Spleen (tissue), 11 donors: ENCODE data around the gene NRIP2. TPM values are rescaled to one million over a fixed set of nuclear protein-coding genes. Genes with fewer than 3 reads are reported as not detected.

Experiments
- DNase-seq: peaks from one replicate; pipeline ENCODE4 v3.0.0-alpha.2; 2020
- H3K27ac ChIP-seq, 8 donors: fragments of 200-600 bp; sonication (generic) in 7 of 8; 1 replicate in 4 of 8; 2 replicates in 4 of 8; pipeline versions ENCODE4 v1.5.0 to v1.8.0; 2016 to 2021; ENCODE audit warnings: inconsistent platforms in 4 of 8, mild to moderate bottlenecking in 4 of 8, moderate library complexity in 1 of 8
- H3K27me3 ChIP-seq, 7 donors: fragments of 200-600 bp; sonication (generic) in 6 of 7; replicated peaks in 1 of 7; 1 replicate in 4 of 7; 2 replicates in 3 of 7; pipeline versions ENCODE4 v1.5.0 to v1.8.0; 2016 to 2021; ENCODE audit warnings: inconsistent platforms in 3 of 7, mild to moderate bottlenecking in 1 of 7
- H3K36me3 ChIP-seq, 6 donors: fragments of 200-600 bp; sonication (generic) in 5 of 6; 1 replicate in 4 of 6; 2 replicates in 2 of 6; pipeline versions ENCODE4 v1.5.0 to v1.8.0; 2016 to 2021; ENCODE audit warnings: inconsistent platforms in 2 of 6
- H3K4me1 ChIP-seq, 6 donors: fragments of 200-600 bp; sonication (generic) in 5 of 6; 1 replicate in 3 of 6; 2 replicates in 3 of 6; pipeline versions ENCODE4 v1.5.0 to v1.8.0; 2016 to 2021; ENCODE audit warnings: inconsistent platforms in 3 of 6
- H3K4me3 ChIP-seq, 8 donors: fragments of 200-600 bp; sonication (generic) in 7 of 8; 1 replicate in 4 of 8; 2 replicates in 4 of 8; pipeline versions ENCODE4 v1.5.0 to v1.8.0; 2016 to 2021; ENCODE audit warnings: inconsistent platforms in 4 of 8, mild to moderate bottlenecking in 4 of 8, moderate library complexity in 2 of 8
- H3K9me3 ChIP-seq, 8 donors: fragments of 200-600 bp; sonication (generic) in 7 of 8; 1 replicate in 4 of 8; 2 replicates in 4 of 8; pipeline versions ENCODE4 v1.5.0 to v1.8.0; 2016 to 2021; ENCODE audit warnings: inconsistent platforms in 4 of 8
- POLR2A ChIP-seq, 3 donors: fragments of 450-650 bp; IDR thresholded peaks; one replicate each; pipeline ENCODE4 v1.5.1; 2017; ENCODE audit warnings: antibody characterized with exemption in 3 of 3, mild to moderate bottlenecking in 1 of 3
- POLR2AphosphoS5 ChIP-seq, 3 donors: sonication (generic); formaldehyde crosslinking; IDR thresholded peaks; one replicate each; pipeline ENCODE4 v1.5.1; 2017; ENCODE audit warnings: antibody characterized with exemption in 3 of 3
- WGBS, 5 donors: extraction: QIAGEN DNeasy Blood & Tissue Kit in 3 of 5; methylation state at CpG; one replicate each; pipeline versions ENCODE4 v1.1.5 to v1.1.7; 2013 to 2018; 5-methylcytosine and 5-hydroxymethylcytosine counted together
- intact Hi-C: fragments of 100-400 bp; cut with DNase I; formaldehyde crosslinking; loops from one replicate; pipeline ENCODE4 v1.15.0; 2023; ENCODE audit warnings: low total_unique reads
- polyA plus RNA-seq, 3 donors: library from polyadenylated mRNA; stranded (reverse); fragments of 200-250 nt; gene quantifications; one replicate each; pipeline ENCODE4 v1.2.1, GENCODE V29; 2013
- total RNA-seq, 7 donors: library from RNA; depleted of rRNA in 3 of 7; stranded (reverse); fragments of >200 nt in 3 of 7; fragmentation: NEBNext Ultra II Directional in 4 of 7; extraction: Animal tissue kit (Norgen Biotek cat#: 25700) in 4 of 7; gene quantifications; one replicate each; pipeline versions ENCODE4 v1.1.0 to v1.2.1, GENCODE V29; 2016 to 2021
- TF ChIP-seq, protein P1 (sequence below), 11 experiments: fragments of 200-600 bp in 7 of 11; fragments of 450-650 bp in 4 of 11; sonication (generic) in 4 of 11; IDR thresholded peaks in 8 of 11; conservative IDR thresholded peaks in 3 of 11; 1 replicate in 7 of 11; 2 replicates in 4 of 11; pipeline versions ENCODE4 v1.4.0 to v1.8.0; 2016 to 2021; ENCODE audit warnings: antibody characterized with exemption in 11 of 11, inconsistent platforms in 4 of 11, mild to moderate bottlenecking in 1 of 11
- donor health status: healthy with polysubstance abuse.
- donor health status: DM: no; HTN: no; CAD: no; lungs with moderate emphysema.
- donor health status: DM: no; HTN: no; CAD: no.
- donor health status: Bipolar disorder and iron deficiency.
- donor health status: healthy.
- donor health status: DM: no; HTN: no; CAD: no.
- donor health status: DM: yes; HTN: yes; CAD: no.

The NRIP2 gene
- total and polyA plus RNA-seq, 10 donors = 1.3 to 18.8 (median 10.5) TPM

GRCh38 chr12:2842948-2843347, 8.1 kb upstream of the NRIP2 start:
- H3K4me1 ChIP-seq = peaks cover 0 to 21% (median 7%) of the 10 kb centered on the region in 6 donors
- H3K27ac ChIP-seq = peak overlapping the region in 4 of 8 donors; percentile 31 to 66 (median 42)
- H3K36me3 ChIP-seq = peaks cover 0 to 83% (median 3%) of the 10 kb centered on the region in 6 donors
- DNase-seq = no peak
- H3K27me3 ChIP-seq = no peaks in the 10 kb centered on the region
- no peaks in the 10 kb centered on the region for H3K9me3 ChIP-seq
- intact Hi-C loops = no loop called here
- no peak for TF ChIP-seq POLR2A (IDR thresholded peaks at IDR 0.05)
- TF ChIP-seq, protein P1, sequence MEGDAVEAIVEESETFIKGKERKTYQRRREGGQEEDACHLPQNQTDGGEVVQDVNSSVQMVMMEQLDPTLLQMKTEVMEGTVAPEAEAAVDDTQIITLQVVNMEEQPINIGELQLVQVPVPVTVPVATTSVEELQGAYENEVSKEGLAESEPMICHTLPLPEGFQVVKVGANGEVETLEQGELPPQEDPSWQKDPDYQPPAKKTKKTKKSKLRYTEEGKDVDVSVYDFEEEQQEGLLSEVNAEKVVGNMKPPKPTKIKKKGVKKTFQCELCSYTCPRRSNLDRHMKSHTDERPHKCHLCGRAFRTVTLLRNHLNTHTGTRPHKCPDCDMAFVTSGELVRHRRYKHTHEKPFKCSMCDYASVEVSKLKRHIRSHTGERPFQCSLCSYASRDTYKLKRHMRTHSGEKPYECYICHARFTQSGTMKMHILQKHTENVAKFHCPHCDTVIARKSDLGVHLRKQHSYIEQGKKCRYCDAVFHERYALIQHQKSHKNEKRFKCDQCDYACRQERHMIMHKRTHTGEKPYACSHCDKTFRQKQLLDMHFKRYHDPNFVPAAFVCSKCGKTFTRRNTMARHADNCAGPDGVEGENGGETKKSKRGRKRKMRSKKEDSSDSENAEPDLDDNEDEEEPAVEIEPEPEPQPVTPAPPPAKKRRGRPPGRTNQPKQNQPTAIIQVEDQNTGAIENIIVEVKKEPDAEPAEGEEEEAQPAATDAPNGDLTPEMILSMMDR (IDR thresholded peaks at IDR 0.05 in 8 of 11, conservative IDR thresholded peaks at IDR 0.05 in 3 of 11) = no peak
- no peak for TF ChIP-seq POLR2AphosphoS5 (IDR thresholded peaks at IDR 0.05)
- WGBS, 5 donors = 63 to 86% (median 76%) methylated on average over 5 of the region's 5 CpGs
- no peak overlapping the region for H3K4me3 ChIP-seq

- no peak for DNase-seq
- Histone ChIP-seq H3K9me3 (no peaks in the 10 kb centered on the region), H3K36me3 (peaks cover 0 to 80% (median 3%) of the 10 kb centered on the region in 6 donors), H3K4me3 (no peak overlapping the region), H3K27ac (no peak overlapping the region), H3K27me3 (no peaks in the 10 kb centered on the region), H3K4me1 (peaks cover 0 to 21% (median 7%) of the 10 kb centered on the region in 6 donors)
- TF ChIP-seq POLR2AphosphoS5 (IDR thresholded peaks at IDR 0.05) (no peak), POLR2A (IDR thresholded peaks at IDR 0.05) (no peak)
- TF ChIP-seq, protein P1 (IDR thresholded peaks at IDR 0.05 in 8 of 11, conservative IDR thresholded peaks at IDR 0.05 in 3 of 11) = no peak
- intact Hi-C loops = no loop called here
- 59 to 84% (median 77%) methylated on average over 9 of the region's 9 CpGs for WGBS, 5 donors
Measured at GRCh38 chr12:2841056-2841650, 6.3 kb upstream of the NRIP2 start.

- H3K36me3 ChIP-seq = peaks cover 0 to 63% (median 3%) of the 10 kb centered on the region in 6 donors
- DNase-seq = no peak
- H3K4me1 ChIP-seq = peaks cover 0 to 26% (median 6%) of the 10 kb centered on the region in 6 donors
- intact Hi-C loops = no loop called here
- WGBS, 5 donors = 61 to 86% (median 72%) methylated on average over 8 of the region's 8 CpGs
- H3K27me3 ChIP-seq = peaks cover 0 to 11% (median 0%) of the 10 kb centered on the region in 7 donors
- no peak overlapping the region for H3K4me3 ChIP-seq
- H3K27ac ChIP-seq = no peak overlapping the region
- TF ChIP-seq, protein P1 (IDR thresholded peaks at IDR 0.05 in 8 of 11, conservative IDR thresholded peaks at IDR 0.05 in 3 of 11) = no peak
- TF ChIP-seq POLR2AphosphoS5 (IDR thresholded peaks at IDR 0.05) = no peak
- TF ChIP-seq POLR2A (IDR thresholded peaks at IDR 0.05) = no peak
- no peaks in the 10 kb centered on the region for H3K9me3 ChIP-seq
Measured at GRCh38 chr12:2836574-2836973, 1.7 kb upstream of the NRIP2 start.

- WGBS, 5 donors = 67 to 82% (median 76%) methylated on average over 4 of the region's 4 CpGs
- intact Hi-C loops = no loop called here
- Histone ChIP-seq H3K4me1 (peaks cover 0 to 26% (median 6%) of the 10 kb centered on the region in 6 donors), H3K4me3 (no peak overlapping the region), H3K36me3 (peaks cover 0 to 63% (median 5%) of the 10 kb centered on the region in 6 donors), H3K27ac (peak overlapping the region in 1 of 8 donors; percentile 72), H3K27me3 (peaks cover 0 to 11% (median 0%) of the 10 kb centered on the region in 7 donors), H3K9me3 (no peaks in the 10 kb centered on the region)
- TF ChIP-seq, protein P1 (IDR thresholded peaks at IDR 0.05 in 8 of 11, conservative IDR thresholded peaks at IDR 0.05 in 3 of 11) = no peak
- TF ChIP-seq POLR2AphosphoS5 (IDR thresholded peaks at IDR 0.05) = no peak
- no peak for TF ChIP-seq POLR2A (IDR thresholded peaks at IDR 0.05)
- no peak for DNase-seq
Measured at GRCh38 chr12:2835691-2836403, 1.0 kb upstream of the NRIP2 start.
